Subcutaneous abdominal adipose tissue (tissue), 5 donors: Measurements from ENCODE around the gene METTL27.
"Not testable (repeated sequence)": the region's sequence is repeated elsewhere in the genome, so short reads cannot be mapped to it uniquely, and the experiment has no call there.

Experiments
- H3K27ac ChIP-seq: one replicate; pipeline ENCODE4 v1.7.0; 2013; ENCODE audit warnings: low read depth, mild to moderate bottlenecking, inconsistent platforms, low read length, moderate library complexity
- H3K27me3 ChIP-seq, 5 donors: one replicate each; pipeline ENCODE4 v1.7.0; 2013; ENCODE audit warnings: low read length in 5 of 5, inconsistent platforms in 1 of 5; ENCODE audit not compliant: control insufficient read depth in 5 of 5, insufficient read depth in 4 of 5
- H3K36me3 ChIP-seq, 5 donors: one replicate each; pipeline ENCODE4 v1.7.0; 2013; ENCODE audit warnings: low read length in 5 of 5; ENCODE audit not compliant: control insufficient read depth in 5 of 5, insufficient read depth in 5 of 5
- H3K4me1 ChIP-seq, 5 donors: one replicate each; pipeline ENCODE4 v1.7.0; 2013; ENCODE audit warnings: low read length in 5 of 5, mild to moderate bottlenecking in 3 of 5, moderate library complexity in 1 of 5; ENCODE audit not compliant: control insufficient read depth in 5 of 5, insufficient read depth in 5 of 5
- H3K4me3 ChIP-seq, 5 donors: one replicate each; pipeline ENCODE4 v1.7.0; 2013; ENCODE audit warnings: low read length in 5 of 5, low read depth in 1 of 5
- H3K9ac ChIP-seq, 5 donors: one replicate each; pipeline ENCODE4 v1.7.0; 2013; ENCODE audit warnings: low read length in 5 of 5, mild to moderate bottlenecking in 4 of 5, moderate library complexity in 3 of 5
- H3K9me3 ChIP-seq, 5 donors: one replicate each; pipeline ENCODE4 v1.7.0; 2013; ENCODE audit warnings: low read length in 5 of 5; ENCODE audit not compliant: control insufficient read depth in 5 of 5
- donor health status: healthy.
- donor health status: healthy.
- donor health status: healthy.
- donor health status: healthy.
- donor health status: healthy.

Gene METTL27

DNA sequence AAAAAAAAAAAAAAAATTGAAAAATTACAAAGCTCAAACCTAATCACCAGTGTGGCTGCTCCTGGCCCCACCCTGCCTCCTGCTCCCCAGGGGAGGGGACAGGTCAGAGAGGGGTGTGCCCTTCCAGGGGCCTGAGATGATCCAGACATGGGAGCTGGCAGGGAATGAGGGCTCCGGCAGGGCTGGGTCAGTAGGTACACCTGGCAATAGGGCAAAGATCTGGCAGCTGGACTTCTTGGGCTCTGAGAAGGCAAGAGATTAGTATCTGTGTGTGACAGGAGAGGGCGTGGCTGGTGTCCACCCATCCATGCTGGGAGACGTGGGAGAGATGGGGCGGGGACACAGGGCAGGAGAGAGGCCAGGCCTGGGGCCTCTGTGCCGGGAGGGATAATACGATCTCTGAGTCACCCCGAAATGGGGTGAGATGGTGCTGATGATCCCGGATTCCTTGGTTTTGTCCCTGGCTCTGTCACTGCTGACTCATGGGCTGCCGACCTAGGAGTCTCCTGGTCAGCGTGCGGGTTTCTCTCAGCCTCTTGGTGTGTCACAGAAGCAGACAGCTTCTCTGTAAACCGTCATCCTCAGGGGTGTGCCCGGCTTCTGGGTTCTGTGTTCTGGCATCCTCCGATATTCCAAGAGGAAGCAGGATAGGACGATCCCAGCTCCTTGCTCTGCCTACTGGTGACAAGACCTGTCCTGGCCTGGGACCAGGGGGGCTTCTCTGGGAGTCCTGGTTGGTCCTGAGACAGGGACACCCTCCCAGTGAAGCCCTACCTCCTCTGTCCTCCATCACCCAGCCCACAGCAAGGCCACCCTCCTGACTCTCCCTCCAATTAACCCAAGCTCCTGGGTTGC is 19.8 kb downstream of the METTL27 start:
- H3K9me3 ChIP-seq = no peaks in the 10 kb centered on the region
- no peaks in the 10 kb centered on the region for H3K36me3 ChIP-seq
- H3K4me1 ChIP-seq = peaks cover 0 to 16% (median 6%) of the 10 kb centered on the region in 5 donors
- H3K27ac ChIP-seq = no peak overlapping the region
- no peak overlapping the region for H3K4me3 ChIP-seq
- peak overlapping the region in 1 of 5 donors; percentile 13 for H3K9ac ChIP-seq
- no peaks in the 10 kb centered on the region for H3K27me3 ChIP-seq

- H3K9ac ChIP-seq, H3K27ac ChIP-seq, H3K4me1 ChIP-seq, H3K4me3 ChIP-seq, H3K36me3 ChIP-seq, H3K9me3 ChIP-seq, H3K27me3 ChIP-seq: not testable (repeated sequence)
Observed at GRCh38 chr7:73821597-73822285, 20.6 kb downstream of the METTL27 start.

GRCh38 chr7:73820013-73820412 is 22.3 kb downstream of the METTL27 start:
- H3K9ac ChIP-seq = no peak overlapping the region
- no peak overlapping the region for H3K27ac ChIP-seq
- H3K9me3 ChIP-seq = no peaks in the 10 kb centered on the region
- peaks cover 0 to 6% (median 3%) of the 10 kb centered on the region in 5 donors for H3K4me1 ChIP-seq
- no peaks in the 10 kb centered on the region for H3K36me3 ChIP-seq
- no peak overlapping the region for H3K4me3 ChIP-seq
- peaks cover 0 to 2% (median 0%) of the 10 kb centered on the region in 5 donors for H3K27me3 ChIP-seq

- peaks cover 0 to 2% (median 0%) of the 10 kb centered on the region in 5 donors for H3K27me3 ChIP-seq
Observed at GRCh38 chr7:73817121-73817520, 25.2 kb downstream of the METTL27 start.

DNA sequence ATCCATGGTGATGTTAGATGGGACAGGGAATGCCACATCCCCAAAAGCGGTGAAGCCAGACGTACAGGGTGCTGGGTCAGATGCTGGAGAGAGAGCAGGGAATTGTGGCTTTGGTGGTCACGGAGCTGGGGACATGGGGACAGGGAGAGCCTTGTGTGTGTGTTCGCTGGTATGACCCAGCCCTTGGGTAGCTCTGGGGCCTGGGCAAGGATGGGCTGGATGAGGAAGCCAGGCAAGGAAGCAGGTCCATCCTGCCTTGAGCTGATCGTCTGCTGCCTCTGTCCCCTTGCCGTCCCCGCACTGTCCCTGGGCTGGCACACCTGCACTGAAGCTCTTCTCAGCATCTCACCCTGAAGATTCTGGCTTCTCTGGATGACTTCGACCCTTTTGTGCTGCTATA is 26.9 kb downstream of the METTL27 start:
- no peak overlapping the region for H3K9ac ChIP-seq
- H3K9me3 ChIP-seq = no peaks in the 10 kb centered on the region
- peaks cover 0 to 6% (median 2%) of the 10 kb centered on the region in 5 donors for H3K27me3 ChIP-seq
- H3K36me3 ChIP-seq = no peaks in the 10 kb centered on the region
- peaks cover 0 to 2% (median 0%) of the 10 kb centered on the region in 5 donors for H3K4me1 ChIP-seq
- H3K4me3 ChIP-seq = no peak overlapping the region
- H3K27ac ChIP-seq = no peak overlapping the region

More at GRCh38 chr7:73817121-73817520, 25.2 kb downstream of the METTL27 start:
- no peaks in the 10 kb centered on the region for H3K9me3 ChIP-seq
- H3K4me3 ChIP-seq = no peak overlapping the region
- no peak overlapping the region for H3K9ac ChIP-seq
- no peaks in the 10 kb centered on the region for H3K4me1 ChIP-seq
- no peaks in the 10 kb centered on the region for H3K36me3 ChIP-seq
- H3K27ac ChIP-seq = no peak overlapping the region

DNA sequence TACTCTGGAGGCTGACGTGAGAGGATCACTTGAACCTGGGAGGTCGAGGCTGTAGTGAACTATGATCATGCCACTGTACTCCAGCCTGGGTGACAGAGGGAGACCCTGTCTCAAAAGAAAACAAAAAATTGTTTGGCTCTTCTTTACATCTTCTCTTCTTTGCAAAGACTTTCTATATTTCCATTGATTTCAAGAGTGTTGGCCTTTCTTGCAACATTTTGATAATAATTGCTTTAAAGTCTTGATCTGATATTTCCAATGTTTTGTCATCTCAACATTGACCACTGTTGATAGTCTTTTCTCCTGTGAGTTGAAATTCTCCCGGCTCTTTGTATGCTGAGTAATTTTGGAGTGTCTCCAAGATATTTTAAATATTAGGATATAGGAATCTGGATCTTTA is 29.3 kb downstream of the METTL27 start:
- Histone ChIP-seq H3K27ac (no peak overlapping the region), H3K9ac (no peak overlapping the region), H3K4me3 (no peak overlapping the region), H3K27me3 (peaks cover 0 to 6% (median 2%) of the 10 kb centered on the region in 5 donors), H3K4me1 (peaks cover 0 to 2% (median 0%) of the 10 kb centered on the region in 5 donors), H3K9me3 (no peaks in the 10 kb centered on the region), H3K36me3 (no peaks in the 10 kb centered on the region)

DNA sequence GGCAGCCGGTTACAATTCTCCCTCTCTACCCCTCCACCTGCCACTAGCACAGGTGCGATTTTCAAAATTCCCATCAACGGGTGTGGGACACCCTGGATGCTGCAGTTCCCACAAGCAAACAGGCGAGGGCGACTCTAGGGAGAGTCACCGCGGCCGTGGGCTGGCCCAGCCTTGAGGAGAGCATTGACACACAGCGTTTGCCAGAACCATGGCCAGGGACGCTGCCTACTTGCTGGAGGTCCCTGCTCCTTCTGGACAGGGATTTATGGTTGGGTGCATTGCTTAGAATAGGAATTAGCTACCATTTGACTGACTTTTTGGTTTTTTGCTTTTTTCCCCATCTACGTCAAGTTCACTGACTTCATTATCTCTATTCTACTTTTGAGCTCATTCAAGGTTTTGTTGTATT is 30.6 kb downstream of the METTL27 start:
- Histone ChIP-seq H3K36me3 (no peaks in the 10 kb centered on the region), H3K4me3 (no peak overlapping the region), H3K27ac (no peak overlapping the region)

GRCh38 chr7:73810998-73811360 is 31.3 kb downstream of the METTL27 start:
- Histone ChIP-seq H3K9ac (no peak overlapping the region), H3K9me3 (no peaks in the 10 kb centered on the region), H3K4me3 (no peak overlapping the region), H3K36me3 (no peaks in the 10 kb centered on the region), H3K27ac (no peak overlapping the region), H3K4me1 (peaks cover 0 to 2% (median 0%) of the 10 kb centered on the region in 5 donors), H3K27me3 (peaks cover 0 to 6% (median 2%) of the 10 kb centered on the region in 5 donors)

More for the DNA sequence above, 30.6 kb downstream of the METTL27 start:
- Histone ChIP-seq H3K4me1 (peaks cover 0 to 2% (median 0%) of the 10 kb centered on the region in 5 donors), H3K27me3 (peaks cover 0 to 6% (median 2%) of the 10 kb centered on the region in 5 donors), H3K9me3 (no peaks in the 10 kb centered on the region), H3K9ac (no peak overlapping the region)

DNA sequence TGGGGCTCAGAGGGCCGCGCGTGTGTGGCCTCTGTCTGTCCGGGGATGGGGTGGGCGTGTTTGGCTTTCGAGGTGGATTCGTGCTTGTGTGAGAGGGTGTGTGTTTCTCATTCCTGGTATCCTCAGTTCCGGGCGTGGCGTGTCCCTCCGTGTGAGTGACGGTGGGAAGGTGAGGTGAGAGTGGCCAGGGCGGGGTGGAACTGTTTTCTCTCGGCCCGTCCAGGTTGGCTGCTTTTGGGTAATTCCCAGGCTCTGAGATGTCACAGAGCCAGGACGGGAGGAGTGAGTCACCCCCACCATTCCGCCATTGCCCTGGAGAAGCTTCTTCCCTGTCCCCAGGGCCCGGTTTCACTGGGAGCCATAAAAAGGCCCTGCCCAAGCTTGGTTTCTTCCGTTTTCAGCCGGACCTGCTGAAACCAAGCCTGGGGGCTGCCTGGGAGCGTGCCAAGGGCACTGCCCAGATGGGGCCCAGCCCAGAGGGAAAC is 32.8 kb downstream of the METTL27 start:
- H3K36me3 ChIP-seq = no peaks in the 10 kb centered on the region
- H3K4me3 ChIP-seq = no peak overlapping the region
- no peaks in the 10 kb centered on the region for H3K9me3 ChIP-seq
- H3K4me1 ChIP-seq = peaks cover 0 to 2% (median 0%) of the 10 kb centered on the region in 5 donors
- H3K27ac ChIP-seq = no peak overlapping the region
- H3K9ac ChIP-seq = no peak overlapping the region
- peaks cover 0 to 4% (median 2%) of the 10 kb centered on the region in 5 donors for H3K27me3 ChIP-seq

DNA sequence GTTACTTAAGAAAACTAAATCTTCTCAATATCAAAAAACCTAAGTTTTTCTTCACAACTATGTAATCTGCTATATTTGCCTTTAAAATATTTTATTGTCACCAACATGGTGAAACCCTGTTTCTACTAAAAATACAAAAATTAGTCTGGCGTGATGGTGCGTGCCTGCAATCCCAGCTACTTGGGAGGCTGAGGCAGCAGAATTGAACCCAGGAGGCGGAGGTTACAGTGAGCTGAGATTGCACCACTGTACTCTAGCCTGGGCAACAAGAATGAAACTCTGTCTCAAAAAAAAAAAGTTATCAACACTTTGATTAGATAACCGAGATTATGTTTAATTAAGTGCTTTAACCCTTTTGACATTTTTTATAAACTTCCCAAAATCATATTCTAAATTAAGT is 39.9 kb downstream of the METTL27 start:
- H3K27ac ChIP-seq = no peak overlapping the region
- H3K9me3 ChIP-seq = no peaks in the 10 kb centered on the region
- H3K36me3 ChIP-seq = no peaks in the 10 kb centered on the region
- H3K4me3 ChIP-seq = no peak overlapping the region
- H3K27me3 ChIP-seq = no peaks in the 10 kb centered on the region
- no peaks in the 10 kb centered on the region for H3K4me1 ChIP-seq
- H3K9ac ChIP-seq = no peak overlapping the region
